GM12878 (cell line): ENCODE measurements around the gene SLC24A4.

Source experiments
- BMI1 ChIP-seq: fragments of 450-650 bp; IDR thresholded peaks from 2 replicates; pipeline ENCODE4 v1.6.1; 2016; ENCODE audit warnings: mild to moderate bottlenecking, moderate library complexity, borderline replicate concordance
- CHD4 ChIP-seq: fragments of 200-600 bp; sonication (generic); IDR thresholded peaks from 2 replicates; pipeline ENCODE4 v1.6.1; 2016; ENCODE audit warnings: mild to moderate bottlenecking
- MXI1 ChIP-seq: fragments of 150-350 bp; IDR thresholded peaks from 2 replicates; pipeline ENCODE4 v1.6.1; 2011; ENCODE audit warnings: low read depth, mild to moderate bottlenecking, inconsistent platforms, low read length, improper control_type of control experiment
- MYC ChIP-seq: IDR thresholded peaks from 2 replicates; pipeline ENCODE4 v1.6.1; 2011; ENCODE audit warnings: mild to moderate bottlenecking, low read length, moderate library complexity, inconsistent platforms; ENCODE audit not compliant: insufficient read depth, insufficient replicate concordance, insufficient read length, severe bottlenecking
- SP1 ChIP-seq: IDR thresholded peaks from one replicate; pipeline ENCODE4 v1.6.1; 2011; ENCODE audit warnings: low read depth, low read length
- SPI1 ChIP-seq: IDR thresholded peaks from 2 replicates; pipeline ENCODE4 v1.6.1; 2011; ENCODE audit warnings: low read depth, mild to moderate bottlenecking, low read length, moderate library complexity, borderline replicate concordance; ENCODE audit not compliant: insufficient read depth
- TF ChIP-seq, protein P1 (sequence below): fragments of 450-650 bp; IDR thresholded peaks from 2 replicates; pipeline ENCODE4 v1.6.1; 2017; ENCODE audit warnings: mild to moderate bottlenecking, low read depth, inconsistent platforms; ENCODE audit not compliant: poor library complexity, severe bottlenecking
- TF ChIP-seq, protein P2 (sequence below): fragments of 450-650 bp; IDR thresholded peaks from 2 replicates; pipeline ENCODE4 v1.6.1; 2017; ENCODE audit warnings: mild to moderate bottlenecking, moderate library complexity
- TF ChIP-seq, protein P3 (sequence below), 3 experiments: IDR thresholded peaks in 2 of 3; conservative IDR thresholded peaks in 1 of 3; 2 replicates each; pipeline ENCODE4 v1.5.1; 2011; ENCODE audit warnings: low read depth in 3 of 3, low read length in 3 of 3, mild to moderate bottlenecking in 3 of 3, control low read depth in 2 of 3, moderate library complexity in 2 of 3, inconsistent platforms in 1 of 3, mixed read lengths in 1 of 3; ENCODE audit not compliant: control insufficient read depth in 2 of 3, insufficient read depth in 1 of 3; ENCODE audit errors: extremely low read depth in 1 of 3

DNA sequence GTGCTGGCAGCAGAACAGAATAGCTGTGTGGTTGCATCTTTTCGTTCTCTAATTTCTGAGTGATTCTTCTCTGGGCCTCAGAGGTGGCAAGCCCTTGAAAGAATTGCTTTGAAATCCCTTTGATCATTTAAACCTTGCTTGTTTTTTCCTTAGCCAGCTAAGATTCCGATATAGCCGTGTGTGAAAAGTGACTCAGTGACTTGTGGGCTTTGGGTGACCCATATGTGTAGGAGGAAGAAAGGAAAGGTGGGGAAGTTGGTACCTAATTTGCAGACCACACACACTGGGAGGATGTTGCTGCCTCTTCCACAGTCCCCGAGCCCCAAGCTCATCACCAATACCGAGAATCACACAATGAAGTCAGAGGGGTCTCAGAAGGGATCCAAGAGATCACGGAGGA is 18.8 kb downstream of the SLC24A4 start:
- TF ChIP-seq, protein P1, sequence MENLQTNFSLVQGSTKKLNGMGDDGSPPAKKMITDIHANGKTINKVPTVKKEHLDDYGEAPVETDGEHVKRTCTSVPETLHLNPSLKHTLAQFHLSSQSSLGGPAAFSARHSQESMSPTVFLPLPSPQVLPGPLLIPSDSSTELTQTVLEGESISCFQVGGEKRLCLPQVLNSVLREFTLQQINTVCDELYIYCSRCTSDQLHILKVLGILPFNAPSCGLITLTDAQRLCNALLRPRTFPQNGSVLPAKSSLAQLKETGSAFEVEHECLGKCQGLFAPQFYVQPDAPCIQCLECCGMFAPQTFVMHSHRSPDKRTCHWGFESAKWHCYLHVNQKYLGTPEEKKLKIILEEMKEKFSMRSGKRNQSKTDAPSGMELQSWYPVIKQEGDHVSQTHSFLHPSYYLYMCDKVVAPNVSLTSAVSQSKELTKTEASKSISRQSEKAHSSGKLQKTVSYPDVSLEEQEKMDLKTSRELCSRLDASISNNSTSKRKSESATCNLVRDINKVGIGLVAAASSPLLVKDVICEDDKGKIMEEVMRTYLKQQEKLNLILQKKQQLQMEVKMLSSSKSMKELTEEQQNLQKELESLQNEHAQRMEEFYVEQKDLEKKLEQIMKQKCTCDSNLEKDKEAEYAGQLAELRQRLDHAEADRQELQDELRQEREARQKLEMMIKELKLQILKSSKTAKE = no peak
- TF ChIP-seq, protein P2, sequence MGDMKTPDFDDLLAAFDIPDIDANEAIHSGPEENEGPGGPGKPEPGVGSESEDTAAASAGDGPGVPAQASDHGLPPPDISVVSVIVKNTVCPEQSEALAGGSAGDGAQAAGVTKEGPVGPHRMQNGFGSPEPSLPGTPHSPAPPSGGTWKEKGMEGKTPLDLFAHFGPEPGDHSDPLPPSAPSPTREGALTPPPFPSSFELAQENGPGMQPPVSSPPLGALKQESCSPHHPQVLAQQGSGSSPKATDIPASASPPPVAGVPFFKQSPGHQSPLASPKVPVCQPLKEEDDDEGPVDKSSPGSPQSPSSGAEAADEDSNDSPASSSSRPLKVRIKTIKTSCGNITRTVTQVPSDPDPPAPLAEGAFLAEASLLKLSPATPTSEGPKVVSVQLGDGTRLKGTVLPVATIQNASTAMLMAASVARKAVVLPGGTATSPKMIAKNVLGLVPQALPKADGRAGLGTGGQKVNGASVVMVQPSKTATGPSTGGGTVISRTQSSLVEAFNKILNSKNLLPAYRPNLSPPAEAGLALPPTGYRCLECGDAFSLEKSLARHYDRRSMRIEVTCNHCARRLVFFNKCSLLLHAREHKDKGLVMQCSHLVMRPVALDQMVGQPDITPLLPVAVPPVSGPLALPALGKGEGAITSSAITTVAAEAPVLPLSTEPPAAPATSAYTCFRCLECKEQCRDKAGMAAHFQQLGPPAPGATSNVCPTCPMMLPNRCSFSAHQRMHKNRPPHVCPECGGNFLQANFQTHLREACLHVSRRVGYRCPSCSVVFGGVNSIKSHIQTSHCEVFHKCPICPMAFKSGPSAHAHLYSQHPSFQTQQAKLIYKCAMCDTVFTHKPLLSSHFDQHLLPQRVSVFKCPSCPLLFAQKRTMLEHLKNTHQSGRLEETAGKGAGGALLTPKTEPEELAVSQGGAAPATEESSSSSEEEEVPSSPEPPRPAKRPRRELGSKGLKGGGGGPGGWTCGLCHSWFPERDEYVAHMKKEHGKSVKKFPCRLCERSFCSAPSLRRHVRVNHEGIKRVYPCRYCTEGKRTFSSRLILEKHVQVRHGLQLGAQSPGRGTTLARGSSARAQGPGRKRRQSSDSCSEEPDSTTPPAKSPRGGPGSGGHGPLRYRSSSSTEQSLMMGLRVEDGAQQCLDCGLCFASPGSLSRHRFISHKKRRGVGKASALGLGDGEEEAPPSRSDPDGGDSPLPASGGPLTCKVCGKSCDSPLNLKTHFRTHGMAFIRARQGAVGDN = no peak
- TF ChIP-seq, protein P3, sequence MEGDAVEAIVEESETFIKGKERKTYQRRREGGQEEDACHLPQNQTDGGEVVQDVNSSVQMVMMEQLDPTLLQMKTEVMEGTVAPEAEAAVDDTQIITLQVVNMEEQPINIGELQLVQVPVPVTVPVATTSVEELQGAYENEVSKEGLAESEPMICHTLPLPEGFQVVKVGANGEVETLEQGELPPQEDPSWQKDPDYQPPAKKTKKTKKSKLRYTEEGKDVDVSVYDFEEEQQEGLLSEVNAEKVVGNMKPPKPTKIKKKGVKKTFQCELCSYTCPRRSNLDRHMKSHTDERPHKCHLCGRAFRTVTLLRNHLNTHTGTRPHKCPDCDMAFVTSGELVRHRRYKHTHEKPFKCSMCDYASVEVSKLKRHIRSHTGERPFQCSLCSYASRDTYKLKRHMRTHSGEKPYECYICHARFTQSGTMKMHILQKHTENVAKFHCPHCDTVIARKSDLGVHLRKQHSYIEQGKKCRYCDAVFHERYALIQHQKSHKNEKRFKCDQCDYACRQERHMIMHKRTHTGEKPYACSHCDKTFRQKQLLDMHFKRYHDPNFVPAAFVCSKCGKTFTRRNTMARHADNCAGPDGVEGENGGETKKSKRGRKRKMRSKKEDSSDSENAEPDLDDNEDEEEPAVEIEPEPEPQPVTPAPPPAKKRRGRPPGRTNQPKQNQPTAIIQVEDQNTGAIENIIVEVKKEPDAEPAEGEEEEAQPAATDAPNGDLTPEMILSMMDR (IDR thresholded peaks at IDR 0.05 in 2 of 3, conservative IDR thresholded peaks at IDR 0.05 in 1 of 3; ENCODE audit: control insufficient read depth in 2 of 3, extremely low read depth in 1 of 3, insufficient read depth in 1 of 3, low read depth in 3 of 3, low read length in 3 of 3) = no peak
- TF ChIP-seq CHD4 (no peak), MXI1 (no peak), MYC (no peak), SP1 (no peak), BMI1 (no peak), SPI1 (no peak)
